T1000 (cell line): ENCODE results near the gene CD320.
A peak's percentile ranks its signal among the peaks of the same experiment; 100 is the strongest.
"Not testable (repeated sequence)": the region's sequence is repeated elsewhere in the genome, so short reads cannot be mapped to it uniquely, and the experiment has no call there.

Experiments
- DNase-seq: peaks from one replicate; lab custom pipeline; 2025; ENCODE audit warnings: mixed read lengths; lab: John Stamatoyannopoulos, UW

CD320 gene

GRCh38 chr19:8307965-8308866, at the start of gene CD320:
Gene CD320, minus strand, starts transcription at chr19:8308358. Its CDS starts 68 bp downstream, at chr19:8308290.
- DNase-seq: peak; percentile 86

- DNase-seq: no peak
Measured at GRCh38 chr19:8357007-8357521, 48.9 kb upstream of the CD320 start.

- DNase-seq: peak; percentile 75
Measured at GRCh38 chr19:8355631-8356402, 47.7 kb upstream of the CD320 start.

GRCh38 chr19:8352845-8353244, 44.7 kb upstream of the CD320 start:
- DNase-seq: not testable (repeated sequence)

GRCh38 chr19:8352134-8352827, 44.1 kb upstream of the CD320 start:
- no peak for DNase-seq

GRCh38 chr19:8349629-8350372, 41.6 kb upstream of the CD320 start:
- not testable (repeated sequence) for DNase-seq

GRCh38 chr19:8343483-8343844, 35.3 kb upstream of the CD320 start:
- DNase-seq: no peak

GRCh38 chr19:8342684-8343482, 34.7 kb upstream of the CD320 start, which contains the start of gene KANK3:
Gene KANK3, minus strand, starts transcription at chr19:8343262. Its CDS starts 5,434 bp downstream, at chr19:8337828.
- DNase-seq: peak; percentile 87

- no peak for DNase-seq
Measured at GRCh38 chr19:8342316-8342683, 34.1 kb upstream of the CD320 start.

- DNase-seq: not testable (repeated sequence)
Measured at GRCh38 chr19:8341504-8341903, 33.3 kb upstream of the CD320 start.

GRCh38 chr19:8340341-8341096, 32.4 kb upstream of the CD320 start:
- no peak for DNase-seq

GRCh38 chr19:8338835-8339234, 30.7 kb upstream of the CD320 start:
- DNase-seq: no peak

- no peak for DNase-seq
Measured at GRCh38 chr19:8337728-8338127, 29.6 kb upstream of the CD320 start.

GRCh38 chr19:8336660-8337059, 28.5 kb upstream of the CD320 start:
- DNase-seq: no peak

GRCh38 chr19:8336072-8336569, 28.0 kb upstream of the CD320 start:
- DNase-seq: no peak

GRCh38 chr19:8335343-8336071, 27.3 kb upstream of the CD320 start:
- DNase-seq: no peak

- peak; percentile 44 for DNase-seq
Measured at GRCh38 chr19:8334458-8335342, 26.5 kb upstream of the CD320 start.
